ENCODE results near the gene SLC2A1. TPM values are rescaled to one million over a fixed set of nuclear protein-coding genes. Genes with fewer than 3 reads are reported as not detected.
A peak's percentile ranks its signal among the peaks of the same experiment; 100 is the strongest.

SLC2A1 gene
- total RNA-seq, 1 donor from 2014 or later = 192 TPM

- DNase-seq (ENCODE audit: extremely low spot score, unreplicated experiment) = no peak
- H3K36me3 Mint-ChIP-seq = peaks cover 32% of the 10 kb centered on the region
- no peaks in the 10 kb centered on the region for H3K9me3 Mint-ChIP-seq
- peak overlapping the region; percentile 95 for H3K27ac Mint-ChIP-seq
- peaks cover 22% of the 10 kb centered on the region for H3K4me1 Mint-ChIP-seq (ENCODE audit: unreplicated experiment)
- H3K4me3 Mint-ChIP-seq = peak overlapping the region; percentile 28
- peak; percentile 71 for TF ChIP-seq CTCF (conservative IDR thresholded peaks at IDR 0.05)
- peaks cover 8% of the 10 kb centered on the region for H3K27me3 Mint-ChIP-seq
Measured at GRCh38 chr1:42931108-42931539, 27.5 kb downstream of the SLC2A1 start.

GRCh38 chr1:42930178-42931107, 28.2 kb downstream of the SLC2A1 start:
- no peaks in the 10 kb centered on the region for H3K9me3 Mint-ChIP-seq
- no peak overlapping the region for H3K4me3 Mint-ChIP-seq
- peaks cover 32% of the 10 kb centered on the region for H3K36me3 Mint-ChIP-seq
- TF ChIP-seq CTCF (conservative IDR thresholded peaks at IDR 0.05) = no peak
- H3K27ac Mint-ChIP-seq = peak overlapping the region; percentile 95
- peaks cover 23% of the 10 kb centered on the region for H3K4me1 Mint-ChIP-seq (ENCODE audit: unreplicated experiment)
- H3K27me3 Mint-ChIP-seq = peaks cover 8% of the 10 kb centered on the region
- DNase-seq (ENCODE audit: extremely low spot score, unreplicated experiment) = no peak

DNA sequence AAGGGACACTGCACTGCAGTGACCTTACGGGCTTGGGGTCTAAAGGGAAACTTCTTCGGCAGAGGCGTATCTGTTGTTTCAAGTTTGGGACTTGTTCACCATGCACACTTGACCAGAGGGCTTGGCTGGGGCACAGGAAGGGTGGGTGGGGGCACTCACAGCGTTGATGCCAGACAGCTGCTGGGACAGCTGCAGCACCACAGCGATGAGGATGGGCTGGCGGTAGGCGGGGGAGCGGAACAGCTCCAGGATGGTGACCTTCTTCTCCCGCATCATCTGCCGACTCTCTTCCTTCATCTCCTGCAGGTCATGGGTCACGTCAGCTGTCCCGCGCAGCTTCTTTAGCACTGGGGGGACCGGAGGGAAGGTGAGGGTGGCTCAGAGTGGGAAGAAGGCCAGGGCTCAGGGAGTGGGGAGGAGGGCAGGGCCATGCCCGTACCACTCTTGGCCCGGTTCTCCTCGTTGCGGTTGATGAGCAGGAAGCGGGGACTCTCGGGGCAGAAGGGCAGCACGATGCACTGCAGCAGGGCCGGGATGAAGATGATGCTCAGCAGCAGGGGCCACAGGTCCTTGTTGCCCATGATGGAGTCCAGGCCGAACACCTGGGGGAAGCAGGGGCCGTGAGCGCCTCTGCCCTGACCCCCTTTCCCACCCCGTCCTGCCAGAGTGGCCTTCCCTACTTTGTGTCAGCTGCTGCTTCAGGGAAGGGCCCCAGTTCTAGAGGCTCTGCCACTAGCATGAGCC, 29.1 kb downstream of the SLC2A1 start:
- TF ChIP-seq CTCF (conservative IDR thresholded peaks at IDR 0.05) = no peak
- H3K9me3 Mint-ChIP-seq = no peaks in the 10 kb centered on the region
- DNase-seq (ENCODE audit: extremely low spot score, unreplicated experiment) = no peak
- peaks cover 8% of the 10 kb centered on the region for H3K27me3 Mint-ChIP-seq
- peak overlapping the region; percentile 95 for H3K27ac Mint-ChIP-seq
- H3K4me1 Mint-ChIP-seq (ENCODE audit: unreplicated experiment) = peaks cover 25% of the 10 kb centered on the region
- peaks cover 35% of the 10 kb centered on the region for H3K36me3 Mint-ChIP-seq
- no peak overlapping the region for H3K4me3 Mint-ChIP-seq

DNA sequence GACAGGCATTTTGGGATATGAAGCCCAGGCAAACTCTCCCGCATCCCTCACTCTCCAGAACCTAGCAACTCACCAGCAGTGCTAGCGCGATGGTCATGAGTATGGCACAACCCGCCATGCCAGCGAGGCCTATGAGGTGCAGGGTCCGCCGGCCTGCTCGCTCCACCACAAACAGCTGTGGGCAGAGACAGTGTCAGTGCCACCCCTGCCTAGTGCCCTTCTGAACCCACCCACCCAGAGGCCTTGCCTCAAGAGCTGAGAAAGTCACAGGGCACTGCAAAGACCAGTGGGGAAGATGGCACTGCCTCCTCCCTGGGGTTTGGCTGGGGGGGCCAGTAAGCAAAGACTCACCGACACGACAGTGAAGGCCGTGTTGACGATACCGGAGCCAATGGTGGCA, 29.8 kb downstream of the SLC2A1 start:
- no peak for DNase-seq (ENCODE audit: extremely low spot score, unreplicated experiment)
- Mint-ChIP-seq H3K4me3 (no peak overlapping the region), H3K27me3 (peaks cover 8% of the 10 kb centered on the region), H3K27ac (peak overlapping the region; percentile 95), H3K9me3 (no peaks in the 10 kb centered on the region), H3K4me1 (ENCODE audit: unreplicated experiment) (peaks cover 27% of the 10 kb centered on the region), H3K36me3 (peaks cover 35% of the 10 kb centered on the region)
- TF ChIP-seq CTCF (conservative IDR thresholded peaks at IDR 0.05) = no peak

GRCh38 chr1:42927920-42928505, 30.7 kb downstream of the SLC2A1 start:
- Mint-ChIP-seq H3K27ac (peak overlapping the region; percentile 95), H3K36me3 (peaks cover 32% of the 10 kb centered on the region), H3K27me3 (peaks cover 5% of the 10 kb centered on the region), H3K9me3 (no peaks in the 10 kb centered on the region), H3K4me3 (peak overlapping the region; percentile 65), H3K4me1 (ENCODE audit: unreplicated experiment) (peaks cover 32% of the 10 kb centered on the region)
- TF ChIP-seq CTCF (conservative IDR thresholded peaks at IDR 0.05) = no peak
- no peak for DNase-seq (ENCODE audit: extremely low spot score, unreplicated experiment)
